Measurements from ENCODE around the gene STPG3.

Gene STPG3

DNA sequence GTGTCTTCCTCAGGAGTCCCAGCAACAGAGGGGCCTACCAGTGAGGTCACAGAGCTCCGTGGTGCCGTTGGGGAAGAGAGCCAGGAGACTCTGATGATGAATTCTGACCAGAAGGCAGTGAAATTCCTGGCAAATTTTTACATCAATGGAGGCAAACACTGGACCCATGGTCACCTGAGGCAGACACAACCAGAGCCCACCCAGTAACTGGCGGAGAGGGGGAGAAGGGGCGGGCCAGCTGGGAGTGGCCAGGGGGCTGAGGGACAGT lies at the start of gene STPG3:
TSS of gene STPG3 (plus strand) at position 93 of the 268 bp plus-strand sequence. CDS start at position 94, 1 bp downstream.
- DNase-seq: no peak

DNA sequence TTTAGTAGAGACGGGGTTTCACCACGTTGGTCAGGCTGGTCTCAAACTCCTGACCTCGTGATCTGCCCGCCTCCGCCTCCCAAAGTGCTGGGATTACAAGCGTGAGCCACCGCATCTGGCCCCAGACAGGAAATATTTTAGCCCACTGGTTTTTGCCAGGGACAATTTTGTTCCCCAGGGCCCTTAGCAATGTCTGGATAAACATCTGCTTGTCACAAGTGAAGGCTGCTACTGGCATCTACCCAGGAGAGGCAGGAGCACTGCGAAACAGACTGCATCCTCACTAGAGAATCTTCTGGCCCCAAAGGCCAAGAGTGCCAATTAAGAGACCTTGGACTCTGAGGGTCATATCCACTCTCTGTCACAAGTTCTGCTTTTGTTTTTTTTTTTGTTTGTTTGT lies 48.1 kb upstream of the STPG3 start:
- no peak for DNase-seq

DNA sequence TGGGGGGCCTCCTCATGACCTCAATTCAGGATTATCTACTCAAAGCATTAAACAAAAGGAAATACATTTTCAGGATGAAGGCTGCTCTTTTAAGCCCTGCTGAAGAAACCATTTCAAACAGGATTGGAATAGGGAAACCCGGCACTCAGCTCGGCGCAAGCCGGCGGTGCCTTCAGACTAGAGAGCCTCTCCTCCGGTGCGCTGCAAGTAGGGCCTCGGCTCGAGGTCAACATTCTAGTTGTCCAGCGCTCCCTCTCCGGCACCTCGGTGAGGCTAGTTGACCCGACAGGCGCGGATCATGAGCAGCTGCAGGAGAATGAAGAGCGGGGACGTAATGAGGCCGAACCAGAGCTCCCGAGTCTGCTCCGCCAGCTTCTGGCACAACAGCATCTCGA lies 46.4 kb upstream of the STPG3 start:
- no peak for DNase-seq

DNA sequence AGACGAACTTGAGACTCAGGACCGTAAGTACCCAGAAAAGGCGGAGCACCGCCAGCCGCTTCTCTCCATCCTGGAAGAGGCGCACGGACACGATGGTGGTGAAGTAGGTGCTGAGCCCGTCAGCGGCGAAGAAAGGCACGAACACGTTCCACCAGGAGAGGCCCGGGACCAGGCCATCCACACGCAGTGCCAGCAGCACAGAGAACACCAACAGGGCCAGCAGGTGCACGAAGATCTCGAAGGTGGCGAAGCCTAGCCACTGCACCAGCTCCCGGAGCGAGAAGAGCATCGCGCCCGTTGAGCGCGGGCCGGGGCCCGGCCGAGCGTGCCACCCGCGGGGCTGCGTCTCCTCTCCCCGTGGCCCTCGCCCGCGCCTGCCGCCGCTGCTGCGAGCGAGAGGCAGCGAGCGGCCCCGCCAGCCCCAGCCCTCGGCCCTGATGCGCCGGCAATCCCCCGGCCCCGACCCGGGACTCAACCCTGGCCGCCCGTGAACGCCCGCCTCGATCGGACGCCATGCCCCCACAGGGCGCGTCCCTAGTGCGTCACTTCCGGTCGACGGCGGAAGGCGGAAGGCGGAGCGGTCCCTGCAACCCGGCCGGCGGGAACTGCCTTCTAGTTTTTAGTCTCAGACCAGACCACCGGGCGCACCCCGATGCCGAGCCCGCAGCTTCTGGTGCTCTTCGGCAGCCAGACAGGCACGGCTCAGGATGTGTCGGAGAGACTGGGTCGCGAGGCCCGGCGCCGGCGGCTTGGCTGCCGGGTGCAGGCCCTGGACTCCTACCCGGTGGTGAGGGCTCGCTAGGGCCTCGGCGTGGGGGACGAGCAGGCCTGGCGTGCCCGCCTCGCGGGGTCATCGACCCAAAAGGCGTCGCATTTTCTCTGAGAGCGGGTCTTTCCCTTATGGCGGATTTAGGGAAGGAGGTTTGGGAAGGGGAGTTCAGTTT lies 45.7 kb upstream of the STPG3 start, which contains the start of the genes NDOR1 and TMEM203:
TSS of gene NDOR1 (plus strand) at position 575 of the 944 bp plus-strand sequence. CDS start at position 653, 78 bp downstream.
TSS of gene TMEM203 (minus strand) at position 523 of the 944 bp plus-strand sequence. CDS start at position 289, 234 bp downstream.
- DNase-seq: peak; percentile 80

DNA sequence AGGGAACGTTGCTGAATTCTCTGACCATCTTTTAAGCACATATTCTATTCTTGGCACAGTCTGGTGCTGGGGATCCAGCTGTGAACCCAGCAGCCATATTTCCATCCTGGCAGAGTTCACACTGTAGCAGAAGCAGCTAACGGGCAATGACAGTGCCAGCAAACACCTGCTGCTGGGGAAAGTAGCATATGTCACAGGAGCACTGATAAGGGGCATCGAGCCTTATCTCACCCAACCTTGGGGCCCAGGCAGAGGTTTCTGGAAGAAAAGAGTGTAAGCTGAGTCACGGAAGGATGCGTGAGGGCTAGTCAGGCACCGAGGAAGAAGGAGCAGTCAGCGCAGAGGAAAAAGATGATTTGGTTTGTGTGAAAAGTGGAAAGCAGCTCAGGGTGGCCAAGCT lies 44.5 kb upstream of the STPG3 start:
- DNase-seq: no peak

DNA sequence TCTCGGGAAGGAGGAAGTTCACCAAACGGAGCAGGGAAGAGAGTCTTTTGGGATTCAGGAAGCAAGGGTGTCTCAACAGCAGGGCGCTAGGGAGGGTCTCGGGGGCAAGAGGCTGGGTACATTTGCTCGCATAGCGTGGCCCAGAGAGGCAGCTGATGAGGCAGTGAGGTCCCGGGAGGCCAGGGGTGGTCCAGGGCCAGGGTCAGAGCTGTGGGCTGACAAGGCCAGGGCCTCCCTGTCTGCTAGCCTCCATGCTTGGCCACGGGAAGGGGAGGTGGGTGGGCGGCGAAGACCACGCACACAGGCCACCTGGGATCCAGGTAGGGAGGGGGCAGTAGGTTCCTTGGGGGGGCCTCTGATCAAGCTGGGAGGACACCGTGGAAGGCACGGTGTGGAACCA lies 39.6 kb upstream of the STPG3 start:
- no peak for DNase-seq

DNA sequence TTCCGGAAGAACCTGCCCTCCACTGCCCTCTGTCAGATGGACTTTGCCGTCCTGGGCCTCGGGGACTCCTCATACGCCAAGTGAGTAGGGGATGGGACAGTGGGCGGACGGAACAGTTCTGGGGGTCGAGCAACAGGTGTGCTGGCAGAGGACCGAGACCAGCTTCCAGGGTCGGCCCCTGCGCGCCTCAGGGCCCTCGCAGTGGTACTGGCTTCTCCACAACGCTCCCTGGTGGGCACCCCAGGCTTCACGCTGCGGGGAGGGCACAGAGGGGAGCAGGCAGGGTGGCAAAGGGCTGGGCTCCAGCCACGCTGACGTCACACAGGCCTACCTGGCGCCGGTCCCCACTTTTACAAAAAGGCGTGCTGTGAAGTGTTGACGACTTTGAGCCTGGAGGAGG lies 38.6 kb upstream of the STPG3 start:
- no peak for DNase-seq

DNA sequence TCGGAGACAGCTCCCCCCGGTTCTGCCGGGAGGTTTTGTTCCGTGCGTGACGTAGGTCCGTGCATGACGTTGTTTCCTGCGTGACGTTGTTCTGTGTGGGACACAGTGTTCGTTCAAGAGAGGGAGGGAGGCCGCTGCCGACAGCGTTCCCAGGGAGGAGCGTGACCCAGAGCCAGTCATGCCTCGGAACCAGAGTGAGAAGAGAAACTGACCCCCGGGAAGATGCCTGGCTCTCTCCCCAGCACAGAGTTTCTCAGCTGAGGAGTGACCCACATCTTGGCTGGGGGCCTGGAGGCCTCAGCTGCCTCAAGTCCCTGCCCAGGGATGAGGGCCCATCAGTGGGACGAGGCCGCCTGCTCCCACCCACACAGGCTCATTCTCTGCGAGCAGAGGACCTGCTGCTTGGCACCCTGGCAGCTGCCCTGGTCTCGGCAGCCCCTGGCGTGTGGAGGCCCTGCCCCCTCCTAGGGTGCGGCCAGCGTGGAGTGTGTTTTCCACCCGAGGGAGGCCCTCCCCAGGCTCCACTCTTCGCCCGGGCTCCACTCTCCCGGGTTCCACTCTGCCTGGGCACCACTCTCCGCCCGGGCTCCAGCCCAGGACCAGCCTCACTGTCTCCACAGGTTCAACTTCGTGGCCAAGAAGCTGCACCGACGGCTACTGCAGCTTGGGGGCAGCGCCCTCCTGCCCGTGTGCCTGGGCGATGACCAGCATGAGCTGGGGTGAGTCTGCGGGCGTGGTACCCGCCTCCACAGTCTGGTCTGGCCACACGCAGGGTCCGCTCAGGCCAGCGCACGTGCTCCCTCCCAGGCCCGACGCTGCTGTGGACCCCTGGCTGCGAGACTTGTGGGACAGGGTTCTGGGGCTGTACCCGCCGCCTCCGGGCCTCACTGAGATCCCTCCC lies 37.7 kb upstream of the STPG3 start:
- no peak for DNase-seq

DNA sequence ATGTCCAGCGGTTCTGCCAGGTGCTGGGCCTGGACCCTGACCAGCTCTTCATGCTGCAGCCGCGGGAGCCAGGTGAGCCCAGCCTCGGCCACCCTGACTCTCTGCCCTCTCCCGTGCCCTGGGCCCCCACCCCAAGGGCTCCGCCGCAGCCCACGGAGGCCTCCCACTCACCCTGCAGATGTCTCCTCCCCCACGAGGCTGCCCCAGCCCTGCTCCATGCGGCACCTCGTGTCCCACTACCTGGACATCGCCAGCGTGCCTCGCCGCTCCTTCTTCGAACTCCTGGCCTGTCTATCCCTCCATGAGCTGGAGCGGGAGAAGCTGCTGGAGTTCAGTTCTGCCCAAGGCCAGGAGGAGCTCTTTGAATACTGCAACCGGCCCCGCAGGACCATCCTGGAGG lies 36.5 kb upstream of the STPG3 start:
- no peak for DNase-seq

DNA sequence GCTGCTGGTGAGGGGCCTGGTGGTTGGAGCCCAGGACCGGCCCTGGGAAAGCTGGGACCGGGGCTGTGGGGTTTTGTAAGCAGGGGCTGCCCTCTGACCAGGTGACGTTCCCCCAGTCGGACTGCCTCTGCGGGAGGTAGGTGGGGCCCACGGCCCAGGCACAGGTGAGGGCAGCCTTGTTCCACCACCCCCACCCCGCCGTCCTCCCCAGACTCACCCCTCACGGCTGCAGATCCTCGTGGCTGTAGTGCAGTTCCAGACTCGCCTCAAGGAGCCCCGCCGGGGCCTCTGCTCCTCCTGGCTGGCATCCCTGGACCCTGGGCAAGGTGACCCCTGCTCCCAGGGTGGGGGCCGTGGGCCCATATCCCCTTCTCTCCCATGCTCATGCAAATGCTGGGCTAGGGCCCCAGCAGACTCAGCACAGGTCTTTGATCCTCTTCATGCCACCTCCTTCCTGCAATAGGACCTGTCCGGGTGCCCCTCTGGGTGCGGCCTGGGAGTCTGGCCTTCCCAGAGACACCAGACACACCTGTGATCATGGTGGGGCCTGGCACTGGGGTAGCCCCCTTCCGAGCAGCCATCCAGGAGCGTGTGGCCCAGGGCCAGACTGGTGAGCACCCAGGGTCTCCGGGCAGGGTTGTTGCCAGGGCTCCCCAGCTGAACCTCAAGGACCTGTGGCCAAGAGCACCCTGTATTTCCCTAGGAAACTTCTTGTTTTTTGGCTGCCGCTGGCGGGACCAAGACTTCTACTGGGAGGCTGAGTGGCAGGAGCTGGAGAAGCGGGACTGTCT lies 35.7 kb upstream of the STPG3 start:
- no peak for DNase-seq

DNA sequence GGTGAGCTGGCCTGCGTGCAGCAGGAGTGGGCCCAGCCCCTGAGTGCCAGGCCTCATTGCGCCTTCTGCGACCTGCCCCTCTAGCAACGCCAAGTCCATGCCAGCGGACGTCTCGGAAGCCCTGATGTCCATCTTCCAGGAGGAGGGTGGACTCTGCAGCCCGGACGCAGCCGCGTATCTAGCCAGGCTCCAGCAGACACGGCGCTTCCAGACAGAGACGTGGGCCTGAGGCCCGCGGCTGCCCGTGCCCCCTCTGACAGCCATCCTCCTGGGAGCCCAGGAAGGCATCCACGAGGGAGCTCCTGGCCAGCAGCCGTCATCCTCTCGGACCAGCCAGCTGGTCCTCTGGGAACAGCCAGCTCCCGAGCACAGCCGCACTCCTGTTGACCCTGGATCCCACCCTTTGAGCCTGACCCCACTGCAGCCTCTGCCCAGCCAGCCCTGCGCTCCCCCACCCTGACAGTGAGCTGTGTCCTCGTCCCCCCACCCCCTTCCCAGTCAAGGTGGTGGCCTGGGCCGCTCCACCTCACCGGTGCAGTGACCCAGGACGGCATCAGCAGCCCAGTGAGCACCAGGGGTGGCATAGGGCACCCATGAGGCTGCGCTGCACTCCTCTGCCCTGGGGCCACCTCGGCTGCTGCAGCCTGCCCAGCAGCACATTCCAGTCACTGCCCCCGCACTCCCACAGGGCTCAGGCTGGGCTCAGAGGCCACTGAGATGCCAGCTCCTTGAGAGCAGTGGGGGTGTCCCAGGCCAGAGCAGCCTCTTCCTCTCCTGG lies 34.7 kb upstream of the STPG3 start:
- DNase-seq: peak; percentile 31

DNA sequence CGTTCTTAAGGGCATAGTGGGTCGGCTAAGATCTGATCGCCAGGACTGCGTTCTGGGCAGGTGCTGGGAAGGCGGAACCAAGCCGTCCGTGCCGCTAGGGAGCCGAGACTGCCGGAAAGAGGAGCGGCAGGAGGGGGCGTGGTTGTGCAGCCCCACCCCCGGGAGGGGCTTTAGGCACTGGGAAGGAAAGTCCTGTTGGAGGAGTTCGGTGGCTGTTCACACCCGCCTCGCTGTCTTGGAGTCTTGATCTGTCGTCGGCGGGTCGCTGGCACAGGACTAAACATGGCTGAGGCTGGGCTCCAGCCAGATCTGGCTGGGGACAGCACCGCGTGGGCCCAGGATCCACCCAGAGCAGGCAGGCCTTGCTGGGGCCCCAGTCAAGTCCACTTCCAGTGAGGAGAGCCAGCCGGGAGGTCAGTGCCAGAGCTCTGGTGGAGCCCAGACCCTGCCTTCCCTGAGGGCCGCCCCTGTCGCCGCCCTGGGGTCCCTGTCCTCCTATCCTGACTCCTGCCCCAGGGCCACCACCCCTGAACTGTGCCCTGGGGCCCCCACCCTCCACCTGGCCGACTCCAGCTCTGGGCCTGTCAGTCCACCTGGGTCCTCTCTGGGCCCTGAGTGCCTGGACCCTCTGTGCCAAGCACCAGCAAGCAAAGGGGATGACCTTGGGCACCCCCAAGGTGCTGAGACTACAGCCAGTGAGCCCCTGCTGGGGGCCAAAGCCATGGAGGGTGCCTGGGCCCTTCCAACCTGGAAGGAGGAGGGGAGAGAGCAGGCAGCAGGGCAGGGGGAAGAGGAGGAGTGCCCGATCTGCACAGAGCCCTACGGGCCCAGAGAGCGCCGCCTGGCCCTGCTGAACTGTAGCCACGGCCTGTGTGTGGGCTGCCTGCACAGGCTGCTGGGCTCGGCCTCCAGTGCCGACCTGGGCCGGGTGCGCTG lies 33.5 kb upstream of the STPG3 start:
- peak; percentile 77 for DNase-seq

DNA sequence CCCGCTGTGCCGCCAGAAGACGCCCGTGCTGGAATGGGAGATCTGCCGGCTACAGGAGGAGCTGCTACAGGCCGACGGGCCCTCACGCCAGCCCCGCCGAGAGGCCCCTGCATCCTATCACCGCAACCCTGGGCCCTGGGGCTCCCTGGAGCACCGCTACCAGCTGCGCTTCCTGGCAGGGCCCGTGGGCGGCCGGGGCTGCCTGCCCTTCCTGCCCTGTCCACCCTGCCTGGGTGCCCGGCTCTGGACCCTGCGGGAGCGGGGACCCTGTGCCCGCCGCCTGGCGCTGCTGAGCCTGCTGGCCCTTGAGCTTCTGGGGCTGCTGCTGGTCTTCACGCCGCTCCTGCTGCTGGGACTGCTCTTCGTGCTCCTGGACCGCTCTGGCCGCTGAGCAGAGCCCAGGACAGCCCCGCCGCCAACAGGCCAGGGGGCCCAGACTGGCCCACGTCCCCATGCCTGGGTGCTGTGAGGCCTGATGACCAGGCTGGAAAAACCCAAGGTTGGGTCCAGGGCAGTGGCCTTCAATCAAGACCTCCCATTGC lies 32.8 kb upstream of the STPG3 start:
- no peak for DNase-seq

DNA sequence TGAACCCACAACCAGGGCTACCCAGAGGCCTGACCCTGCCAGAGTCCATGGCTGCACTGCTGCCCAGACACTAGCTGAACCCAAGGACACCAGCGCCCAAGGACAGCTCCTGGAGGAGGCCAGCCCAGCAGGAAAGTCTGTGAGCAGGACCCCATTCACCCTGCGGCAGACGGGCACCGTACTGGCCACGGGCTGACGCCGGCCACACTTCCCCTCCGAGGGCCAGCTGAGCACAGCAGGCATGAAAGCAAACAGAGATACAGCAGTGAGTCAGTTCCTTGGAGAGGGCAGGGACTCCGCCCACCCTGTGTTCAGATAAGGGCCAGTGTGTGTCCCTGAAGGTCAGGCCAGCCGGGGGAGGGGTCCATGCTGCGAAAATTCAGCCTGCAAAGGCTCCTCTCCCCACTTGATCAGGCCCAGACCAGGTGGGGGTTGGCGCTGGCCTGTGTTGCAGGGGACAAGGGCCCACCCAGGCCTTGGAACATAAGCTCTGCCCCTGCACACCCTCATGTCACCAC lies 32.3 kb upstream of the STPG3 start:
- DNase-seq: peak; percentile 70

DNA sequence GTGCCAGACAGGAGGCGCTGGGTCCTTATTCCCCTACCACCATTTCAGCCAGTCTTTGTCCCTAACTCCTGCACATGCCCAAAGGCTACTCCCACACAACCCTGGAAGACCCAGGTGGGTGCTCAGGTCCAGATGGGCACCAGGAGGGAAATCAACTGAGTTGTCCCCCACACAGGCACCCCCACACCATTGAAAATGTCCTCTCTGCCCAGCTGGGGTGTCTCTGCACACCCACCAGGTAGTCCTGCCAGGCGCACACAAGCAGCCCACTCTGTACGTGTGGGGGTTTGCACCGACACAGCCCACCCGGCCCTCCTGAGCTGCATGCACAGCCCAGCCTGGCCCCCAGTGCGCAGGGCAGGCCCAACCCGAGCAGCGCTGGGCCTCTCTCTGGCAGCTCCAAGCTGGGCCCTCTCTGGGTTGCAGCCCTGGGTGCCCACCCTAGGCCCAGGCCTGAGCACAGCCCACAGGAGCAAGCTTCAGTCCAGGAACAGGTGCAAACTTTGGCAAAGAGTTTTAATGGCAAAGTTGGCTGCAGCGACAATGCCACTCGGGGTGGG lies 31.2 kb upstream of the STPG3 start:
- no peak for DNase-seq

DNA sequence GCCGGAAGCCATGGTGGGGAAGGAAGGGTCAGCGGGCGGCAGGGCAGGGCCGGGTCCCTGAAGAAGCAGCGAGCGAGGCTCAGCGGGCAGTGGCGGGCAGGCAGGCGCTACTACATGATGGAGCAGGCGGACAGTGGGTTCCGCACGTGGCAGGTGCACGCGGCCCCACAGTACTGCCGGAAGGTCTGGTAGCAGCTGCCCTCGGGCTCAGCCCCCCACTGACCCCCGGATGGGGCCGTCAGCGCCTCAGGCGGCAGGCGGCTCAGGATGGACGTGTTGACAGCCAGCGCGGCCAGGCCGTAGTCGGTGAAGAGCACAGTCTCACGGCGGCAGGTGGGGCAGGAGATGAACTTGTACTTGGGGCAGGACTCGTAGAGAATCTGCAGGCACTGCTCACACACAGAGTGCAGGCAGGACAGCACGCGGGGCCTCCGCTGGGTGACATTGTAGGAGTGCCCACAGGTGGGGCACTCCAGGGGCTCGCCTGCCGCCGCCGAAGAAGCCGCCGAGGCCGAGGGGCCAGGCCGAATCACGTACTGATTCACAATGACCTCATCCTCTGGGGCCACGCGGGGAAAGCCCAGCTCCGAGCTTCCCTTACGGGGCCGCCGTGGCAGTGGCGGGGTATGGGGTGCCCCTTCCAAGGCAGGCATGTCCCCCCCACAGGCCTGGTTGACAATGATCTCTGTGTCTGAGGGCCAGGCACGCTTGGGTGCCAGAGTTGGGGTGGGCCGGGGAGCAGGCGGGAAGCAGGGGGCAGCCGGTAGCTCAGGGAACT lies 30.6 kb upstream of the STPG3 start:
- no peak for DNase-seq

DNA sequence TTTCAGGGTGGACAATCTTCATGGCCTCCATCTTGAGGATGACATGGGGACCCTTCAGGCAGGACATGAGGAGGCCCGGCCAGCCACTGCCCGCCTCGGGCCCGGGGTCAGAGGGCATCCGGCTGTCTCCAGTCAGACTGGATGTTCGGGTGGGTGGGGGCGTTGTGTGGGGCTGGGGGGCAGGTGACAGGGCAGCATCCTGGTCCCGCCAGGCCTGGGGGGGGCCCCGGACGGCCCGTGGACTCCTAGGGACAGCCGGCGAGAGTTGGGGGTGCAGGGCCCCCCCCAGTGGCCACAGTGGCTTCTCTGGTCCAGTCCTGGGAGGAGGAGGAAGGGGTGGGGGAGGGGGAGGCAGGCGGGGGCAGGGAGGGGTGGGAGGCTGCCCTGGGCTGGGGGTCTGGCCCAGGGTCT lies 30.0 kb upstream of the STPG3 start:
- DNase-seq: no peak

DNA sequence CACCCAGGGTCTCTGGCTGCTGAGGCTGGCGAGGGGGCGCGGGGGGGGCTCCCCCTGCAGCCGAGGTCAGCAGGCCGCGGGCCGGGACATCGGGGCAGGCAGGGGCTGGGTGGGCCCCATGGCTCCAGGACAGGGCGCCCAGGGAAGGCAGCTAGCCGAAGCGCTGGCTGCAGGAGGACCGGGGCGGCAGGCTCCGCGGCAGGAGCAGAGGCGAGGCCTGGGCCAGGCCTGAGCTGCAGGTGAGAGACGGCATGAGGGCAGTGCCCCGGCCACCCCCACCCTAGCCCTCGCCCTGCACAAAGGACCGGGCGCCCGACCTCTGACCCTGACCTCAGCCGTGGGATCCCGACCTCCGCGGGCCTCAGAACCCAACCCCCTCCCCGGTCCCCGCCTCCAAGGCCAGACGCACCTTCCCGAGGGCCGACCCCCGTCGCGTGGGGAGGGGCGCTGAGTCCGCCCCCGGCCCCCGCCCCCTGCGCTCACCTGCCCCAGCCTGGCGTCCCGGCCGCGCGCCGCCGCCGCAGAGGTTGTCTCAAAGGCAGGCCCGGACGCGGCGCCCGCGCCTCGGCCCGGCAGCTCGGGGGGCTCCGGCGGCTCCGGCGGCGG lies 29.5 kb upstream of the STPG3 start:
- no peak for DNase-seq
